Activated gamma-delta T cell treated with anti-CD3 and anti-CD28 coated beads, Interleukin-2, amount 50 U/mL, for 16 hours (primary cell): ENCODE data around the gene MCCD1.
A peak's percentile ranks its signal among the peaks of the same experiment; 100 is the strongest.
"Not testable (repeated sequence)": the region's sequence is repeated elsewhere in the genome, so short reads cannot be mapped to it uniquely, and the experiment has no call there.

Source experiments
- DNase-seq: peaks from one replicate; pipeline ENCODE4 v3.0.0-alpha.2; 2020; ENCODE audit warnings: low read depth

Gene MCCD1

DNA sequence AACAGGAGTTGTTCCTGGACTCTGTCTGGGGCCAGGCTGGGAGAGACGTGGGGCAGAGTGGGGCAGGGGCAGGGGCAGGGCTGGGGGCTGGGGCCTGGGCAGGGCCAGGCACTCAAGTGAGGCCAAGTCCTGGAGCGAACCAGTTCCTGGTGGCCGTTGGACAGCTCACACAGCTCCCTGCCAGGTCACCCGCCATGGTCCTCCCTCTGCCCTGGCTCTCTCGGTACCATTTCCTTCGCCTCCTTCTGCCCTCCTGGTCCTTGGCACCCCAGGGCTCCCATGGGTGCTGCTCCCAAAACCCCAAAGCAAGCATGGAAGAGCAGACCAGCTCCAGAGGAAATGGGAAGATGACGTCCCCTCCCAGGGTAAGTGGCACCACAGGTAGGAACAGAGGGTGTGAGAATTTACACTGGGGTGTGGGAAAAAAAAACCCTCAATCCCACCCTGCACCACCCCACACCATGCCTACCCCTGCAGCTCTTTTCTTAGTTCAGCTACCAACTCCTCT lies at the start of gene MCCD1:
Gene MCCD1 (plus strand): TSS at position 142 of the 508 bp plus-strand sequence. CDS start 53 bp downstream, at position 195.
- DNase-seq, result no peak

- no peak for DNase-seq
Observed at GRCh38 chr6:31479151-31479932, 49.4 kb upstream of the MCCD1 start.

DNA sequence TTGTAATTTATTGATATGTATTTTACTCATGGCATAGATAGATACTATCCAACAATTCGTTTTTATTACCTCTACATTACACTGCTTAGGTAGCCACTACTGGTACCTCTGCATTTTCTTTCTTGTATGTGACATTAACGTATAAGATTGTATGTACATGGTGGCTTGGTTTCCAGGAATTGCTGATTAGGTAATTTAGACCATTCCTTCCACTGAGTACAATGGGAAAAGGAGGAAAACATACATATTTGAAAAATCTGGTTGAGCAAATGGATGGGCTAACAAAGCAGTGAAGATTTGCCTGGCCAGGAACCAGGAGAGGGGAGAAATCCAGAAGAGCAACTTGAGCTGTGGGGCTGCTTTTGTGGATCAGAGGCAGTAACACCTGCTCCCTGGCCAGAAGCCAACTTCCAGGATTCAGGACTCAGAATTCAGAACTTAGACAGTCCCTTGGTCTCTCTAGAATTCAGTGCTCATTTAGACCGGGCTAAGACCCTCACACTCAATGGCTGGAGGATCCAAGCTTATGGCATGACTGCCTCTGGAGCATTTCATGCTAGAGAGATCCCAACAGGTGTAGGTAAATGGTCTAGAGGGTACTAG lies 48.7 kb upstream of the MCCD1 start:
- no peak for DNase-seq

- DNase-seq, result no peak
Observed at GRCh38 chr6:31480574-31480973, 48.2 kb upstream of the MCCD1 start.

DNA sequence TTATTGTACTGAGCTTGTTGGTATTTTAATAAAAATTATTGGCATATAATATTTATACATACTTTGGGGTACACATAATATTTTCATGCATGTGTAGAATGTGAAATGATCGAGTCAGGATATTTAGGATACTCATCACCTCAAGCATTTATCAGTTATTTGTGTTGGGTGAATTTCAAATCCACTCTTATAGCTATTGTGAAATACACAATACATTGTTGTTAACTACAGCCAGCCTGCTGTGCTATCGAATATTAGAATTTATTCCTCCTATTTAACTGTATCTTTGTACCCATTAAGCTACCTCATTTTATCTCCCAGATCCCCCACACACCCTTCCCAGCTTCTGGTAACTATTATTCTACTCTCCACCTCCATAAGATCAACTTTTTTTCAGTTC lies 45.4 kb upstream of the MCCD1 start:
- no peak for DNase-seq

- DNase-seq, result no peak
Observed at GRCh38 chr6:31485055-31485454, 43.7 kb upstream of the MCCD1 start.

GRCh38 chr6:31486065-31486837 lies 42.5 kb upstream of the MCCD1 start:
- DNase-seq, result not testable (repeated sequence)

- DNase-seq, result not testable (repeated sequence)
Observed at GRCh38 chr6:31487674-31488073, 41.1 kb upstream of the MCCD1 start.

DNA sequence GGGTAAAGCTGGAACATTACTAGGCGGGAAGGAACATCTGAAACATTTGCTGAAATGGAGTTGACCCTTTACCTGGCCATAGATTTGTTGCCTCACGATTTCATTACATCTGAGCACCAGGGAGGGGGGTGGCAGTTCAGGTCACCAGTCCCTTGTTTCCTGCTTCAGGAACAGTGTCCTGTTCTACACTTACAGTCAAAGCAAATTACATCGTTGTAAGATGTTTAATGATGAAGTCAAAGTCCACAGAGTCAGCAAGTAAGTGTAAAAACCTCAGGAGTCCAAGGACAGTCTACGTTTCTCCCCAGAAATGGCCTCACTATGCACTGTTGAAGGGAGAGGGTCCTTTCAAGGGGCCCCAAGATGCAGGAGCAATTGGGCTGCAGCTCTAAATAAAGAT lies 39.7 kb upstream of the MCCD1 start:
- no peak for DNase-seq

GRCh38 chr6:31490115-31490873 lies 38.5 kb upstream of the MCCD1 start:
- DNase-seq, result no peak

DNA sequence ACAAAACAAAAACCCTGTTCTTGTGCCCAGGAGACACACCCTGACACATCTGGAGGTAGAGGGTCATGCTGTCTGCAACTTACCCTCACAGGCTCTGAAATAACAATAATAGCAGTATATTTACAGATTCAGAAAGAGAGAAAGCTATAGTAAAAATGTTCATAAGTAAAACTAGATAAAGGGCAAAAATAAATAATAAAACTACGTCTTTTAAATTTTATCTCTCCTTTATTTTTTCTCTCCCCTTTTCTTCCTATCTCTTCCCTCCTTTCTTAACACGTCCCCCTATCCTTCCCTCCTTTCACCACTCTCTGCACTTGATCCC lies 35.2 kb upstream of the MCCD1 start:
- not testable (repeated sequence) for DNase-seq

DNA sequence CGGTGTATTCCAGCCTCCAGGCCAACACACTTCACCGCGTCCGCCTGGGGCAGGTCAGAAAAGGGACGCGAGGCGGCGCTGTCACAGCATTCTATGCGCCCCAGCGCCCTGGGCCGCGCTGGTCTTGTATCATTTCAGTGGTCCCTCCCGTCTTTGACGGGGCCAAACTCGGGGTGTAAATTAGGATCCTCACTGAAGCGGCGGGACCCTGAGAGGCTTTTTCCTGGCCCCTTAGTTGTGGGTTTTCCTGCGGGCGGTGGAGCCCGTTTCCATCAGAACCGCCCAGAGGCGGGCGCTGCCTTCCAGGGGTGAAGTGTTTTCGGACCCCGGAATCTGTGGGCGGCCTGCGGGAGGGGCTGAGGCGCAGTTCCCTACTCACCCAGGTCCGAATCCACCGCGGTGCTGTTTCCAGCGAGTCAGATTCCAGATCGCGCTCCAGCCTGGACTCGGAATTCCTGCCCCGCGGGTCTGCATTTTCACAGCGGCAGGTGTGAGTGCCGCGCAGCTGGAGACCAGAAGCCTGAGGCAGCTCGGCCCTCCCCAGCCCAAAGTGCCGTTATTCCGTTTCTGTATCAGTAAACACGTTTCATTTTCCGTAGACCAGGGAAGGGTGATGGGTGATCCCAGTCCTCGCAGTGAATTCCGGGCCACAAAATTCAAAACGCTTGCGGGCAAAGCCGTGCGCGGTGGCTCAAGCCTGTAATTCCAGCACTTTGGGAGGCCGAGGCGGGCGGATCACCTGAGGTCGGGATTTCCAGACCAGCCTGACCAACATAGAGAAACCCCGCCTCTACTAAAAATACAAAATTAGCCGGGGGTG lies 34.7 kb upstream of the MCCD1 start:
- peak; percentile 68 for DNase-seq

DNA sequence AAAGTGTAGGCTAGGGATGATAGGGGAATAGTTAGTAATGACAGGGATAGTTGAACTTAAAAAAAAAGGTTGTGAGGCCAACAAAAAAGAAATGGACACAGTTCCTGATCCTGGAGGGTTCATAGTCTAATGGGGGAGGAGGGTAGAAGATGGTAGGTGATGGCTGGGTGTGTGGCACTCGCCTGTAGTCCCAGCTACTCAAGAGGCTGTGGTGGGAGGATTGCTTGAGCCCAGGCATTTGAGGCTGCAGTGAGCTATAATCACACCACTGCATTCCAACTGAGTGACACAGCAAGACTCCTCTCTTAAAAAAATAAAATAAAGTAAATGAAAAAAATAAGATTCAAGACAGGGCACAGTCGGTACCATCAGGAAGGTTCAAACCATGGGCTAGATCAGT lies 33.2 kb upstream of the MCCD1 start:
- DNase-seq, result no peak

- DNase-seq, result not testable (repeated sequence)
Observed at GRCh38 chr6:31496826-31497225, 31.9 kb upstream of the MCCD1 start.

- peak; percentile 80 for DNase-seq
Observed at GRCh38 chr6:31497531-31498476, 31.0 kb upstream of the MCCD1 start, which contains the start of gene MICB. Gene MICB (plus strand): TSS chr6:31498145. CDS start chr6:31498194, 49 bp downstream.

- no peak for DNase-seq
Observed at GRCh38 chr6:31498748-31499147, 30.0 kb upstream of the MCCD1 start.

DNA sequence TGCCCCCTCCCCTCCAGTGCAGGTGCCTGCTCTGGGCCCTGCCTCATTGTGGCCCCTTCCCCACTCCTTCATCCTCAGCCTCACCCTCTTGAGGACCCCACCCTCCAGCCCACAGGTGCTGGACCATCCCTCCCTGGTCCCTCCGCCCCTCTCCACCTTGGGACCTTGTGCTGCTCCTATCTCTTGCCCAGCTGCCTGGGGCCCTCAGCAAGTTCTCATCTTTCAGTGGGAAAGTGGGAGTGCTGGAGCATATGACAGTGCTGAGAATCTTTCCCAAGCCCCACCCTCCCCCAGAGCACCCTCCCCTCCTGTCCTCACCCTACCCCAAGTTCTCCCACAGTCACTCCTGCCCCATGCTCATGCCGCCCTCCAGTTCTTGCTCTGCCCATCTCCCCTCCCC lies 29.1 kb upstream of the MCCD1 start:
- not testable (repeated sequence) for DNase-seq

- DNase-seq, result no peak
Observed at GRCh38 chr6:31502586-31502985, 26.2 kb upstream of the MCCD1 start.

- not testable (repeated sequence) for DNase-seq
Observed at GRCh38 chr6:31509036-31509435, 19.7 kb upstream of the MCCD1 start.

DNA sequence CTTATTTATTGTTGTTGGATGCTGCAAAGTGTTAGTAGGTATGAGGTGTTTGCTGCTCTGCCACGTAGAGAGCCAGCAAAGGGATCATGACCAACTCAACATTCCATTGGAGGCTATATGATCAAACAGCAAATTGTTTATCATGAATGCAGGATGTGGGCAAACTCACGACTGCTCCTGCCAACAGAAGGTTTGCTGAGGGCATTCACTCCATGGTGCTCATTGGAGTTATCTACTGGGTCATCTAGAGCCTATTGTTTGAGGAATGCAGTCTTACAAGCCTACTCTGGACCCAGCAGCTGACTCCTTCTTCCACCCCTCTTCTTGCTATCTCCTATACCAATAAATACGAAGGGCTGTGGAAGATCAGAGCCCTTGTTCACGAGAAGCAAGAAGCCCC lies 18.8 kb upstream of the MCCD1 start:
- no peak for DNase-seq
